Smooth muscle cell (in vitro differentiated cells): ENCODE measurements around the gene SGMS1. TPM values are rescaled to one million over a fixed set of nuclear protein-coding genes. Genes with fewer than 3 reads are reported as not detected.

Experiments used
- DNase-seq: peaks from one replicate; lab custom pipeline; 2025; ENCODE audit not compliant: unreplicated experiment; lab: John Stamatoyannopoulos, UW
- H2AFZ ChIP-seq: fragments of 200-600 bp; sonication (generic); 2 replicates; pipeline ENCODE4 v1.6.0; 2016; ENCODE audit warnings: antibody characterized with exemption, low read depth, mild to moderate bottlenecking
- H3F3A ChIP-seq: fragments of 200-600 bp; sonication (generic); 2 replicates; pipeline ENCODE4 v1.6.0; 2017; ENCODE audit warnings: antibody characterized with exemption, low read depth
- H3K27ac ChIP-seq: fragments of 200-600 bp; sonication (generic); 2 replicates; pipeline ENCODE4 v1.5.1; 2016; ENCODE audit warnings: low read depth, mild to moderate bottlenecking
- H3K27me3 ChIP-seq: fragments of 200-600 bp; sonication (generic); 2 replicates; pipeline ENCODE4 v1.6.1; 2016; ENCODE audit warnings: low read depth, mild to moderate bottlenecking
- H3K36me3 ChIP-seq: fragments of 200-600 bp; sonication (generic); 2 replicates; pipeline ENCODE4 v1.5.1; 2016; ENCODE audit warnings: low read depth
- H3K4me1 ChIP-seq: fragments of 200-600 bp; sonication (generic); 2 replicates; pipeline ENCODE4 v1.5.1; 2016; ENCODE audit warnings: low read depth
- H3K4me2 ChIP-seq: fragments of 200-600 bp; sonication (generic); 2 replicates; pipeline ENCODE4 v1.6.0; 2016; ENCODE audit warnings: mild to moderate bottlenecking
- H3K4me3 ChIP-seq: fragments of 200-600 bp; sonication (generic); 2 replicates; pipeline ENCODE4 v1.5.1; 2016; ENCODE audit warnings: mild to moderate bottlenecking
- H3K79me2 ChIP-seq: fragments of 200-600 bp; sonication (generic); 2 replicates; pipeline ENCODE4 v1.6.0; 2016; ENCODE audit warnings: low read depth, mild to moderate bottlenecking
- H3K9ac ChIP-seq: fragments of 200-600 bp; sonication (generic); 2 replicates; pipeline ENCODE4 v1.6.0; 2016; ENCODE audit warnings: low read depth
- H3K9me3 ChIP-seq: fragments of 200-600 bp; sonication (generic); replicated peaks from 2 replicates; pipeline ENCODE4 v1.5.1; 2016; ENCODE audit warnings: low read depth
- H4K20me1 ChIP-seq: fragments of 200-600 bp; sonication (generic); 2 replicates; pipeline ENCODE4 v1.6.0; 2016; ENCODE audit warnings: low read depth
- CTCF ChIP-seq: fragments of 200-600 bp; sonication (generic); IDR thresholded peaks from 2 replicates; pipeline ENCODE4 v1.5.1; 2017; ENCODE audit warnings: borderline replicate concordance, mild to moderate bottlenecking, antibody characterized with exemption; ENCODE audit not compliant: insufficient read depth, poor library complexity, severe bottlenecking
- WGBS: methylation state at CpG from one replicate; pipeline ENCODE4 v1.1.7; 2016; ENCODE audit warnings: low lambda C conversion rate; 5-methylcytosine and 5-hydroxymethylcytosine counted together
- polyA plus RNA-seq: library from polyadenylated mRNA; unstranded; fragments of >200 nt; fragmentation: Nextera tagmentation; extraction: Ambion mirVana; gene quantifications from 2 replicates; pipeline ENCODE4 v1.2.1, GENCODE V29; 2016
- total RNA-seq: library from RNA; depleted of rRNA; stranded (reverse); fragments of >200 nt; gene quantifications from 2 replicates; pipeline ENCODE4 v1.2.3, GENCODE V29; 2014

Gene SGMS1
- total and polyA plus RNA-seq, 2 experiments from 2014 or later, result 4.0 to 14.3 TPM

GRCh38 chr10:50561266-50561665 lies 62.5 kb downstream of the SGMS1 start:
- Histone ChIP-seq H4K20me1 (peaks cover 14% of the 10 kb centered on the region), H3K27me3 (no peaks in the 10 kb centered on the region), H3K9me3 (no peaks in the 10 kb centered on the region), H2AFZ (no peak overlapping the region), H3K4me3 (no peak overlapping the region), H3K36me3 (no peaks in the 10 kb centered on the region), H3K4me1 (no peaks in the 10 kb centered on the region), H3K79me2 (no peaks in the 10 kb centered on the region), H3K27ac (no peak overlapping the region), H3F3A (peaks cover 5% of the 10 kb centered on the region), H3K9ac (no peak overlapping the region), H3K4me2 (peak overlapping the region; percentile 25)
- DNase-seq, result no peak
- TF ChIP-seq CTCF, result no peak
- WGBS, result 27% methylated on average over 5 of the region's 5 CpGs

GRCh38 chr10:50560370-50560769 lies 63.4 kb downstream of the SGMS1 start:
- H3F3A ChIP-seq, result peaks cover 10% of the 10 kb centered on the region
- no peak for TF ChIP-seq CTCF
- no peak overlapping the region for H3K4me3 ChIP-seq
- no peak overlapping the region for H3K4me2 ChIP-seq
- 97% methylated on average over 1 of the region's 1 CpG for WGBS
- H3K27ac ChIP-seq, result no peak overlapping the region
- H2AFZ ChIP-seq, result no peak overlapping the region
- no peak overlapping the region for H3K9ac ChIP-seq
- no peaks in the 10 kb centered on the region for H3K36me3 ChIP-seq
- no peak for DNase-seq
- no peaks in the 10 kb centered on the region for H3K79me2 ChIP-seq
- peaks cover 3% of the 10 kb centered on the region for H3K4me1 ChIP-seq
- no peaks in the 10 kb centered on the region for H3K27me3 ChIP-seq
- H3K9me3 ChIP-seq, result no peaks in the 10 kb centered on the region
- H4K20me1 ChIP-seq, result peaks cover 14% of the 10 kb centered on the region

- peaks cover 7% of the 10 kb centered on the region for H4K20me1 ChIP-seq
- H3K36me3 ChIP-seq, result no peaks in the 10 kb centered on the region
- H3K27ac ChIP-seq, result no peak overlapping the region
- no peak for TF ChIP-seq CTCF
- no peak overlapping the region for H3K4me2 ChIP-seq
- WGBS, result 39% methylated on average over 5 of the region's 5 CpGs
- no peaks in the 10 kb centered on the region for H3K9me3 ChIP-seq
- no peak for DNase-seq
- peaks cover 10% of the 10 kb centered on the region for H3K4me1 ChIP-seq
- no peak overlapping the region for H2AFZ ChIP-seq
- H3K27me3 ChIP-seq, result no peaks in the 10 kb centered on the region
- no peak overlapping the region for H3K9ac ChIP-seq
- no peak overlapping the region for H3K4me3 ChIP-seq
- H3F3A ChIP-seq, result peaks cover 10% of the 10 kb centered on the region
- H3K79me2 ChIP-seq, result no peaks in the 10 kb centered on the region
Observed at GRCh38 chr10:50558371-50558770, 65.4 kb downstream of the SGMS1 start.

GRCh38 chr10:50557130-50557682 lies 66.5 kb downstream of the SGMS1 start:
- WGBS, result 96% methylated on average over 1 of the region's 1 CpG
- Histone ChIP-seq H3K4me3 (no peak overlapping the region), H3K4me1 (peaks cover 10% of the 10 kb centered on the region), H3K4me2 (no peak overlapping the region), H3K9ac (no peak overlapping the region), H3K27ac (no peak overlapping the region), H2AFZ (no peak overlapping the region), H4K20me1 (peaks cover 7% of the 10 kb centered on the region), H3K27me3 (no peaks in the 10 kb centered on the region), H3K79me2 (no peaks in the 10 kb centered on the region), H3K9me3 (no peaks in the 10 kb centered on the region), H3F3A (peaks cover 10% of the 10 kb centered on the region), H3K36me3 (no peaks in the 10 kb centered on the region)
- TF ChIP-seq CTCF, result no peak
- no peak for DNase-seq
